Kidney epithelial cell (primary cell): ENCODE results near the gene ST6GALNAC3. TPM values are rescaled to one million over a fixed set of nuclear protein-coding genes. Genes with fewer than 3 reads are reported as not detected.

Experiments used
- DNase-seq: peaks from one replicate; pipeline ENCODE4 v3.0.0-alpha.2; 2010; ENCODE audit warnings: low read depth
- H3K27me3 ChIP-seq: 2 replicates; pipeline ENCODE4 v1.6.0; 2011; ENCODE audit warnings: low read length; ENCODE audit not compliant: control insufficient read depth, insufficient read depth
- H3K36me3 ChIP-seq: 2 replicates; pipeline ENCODE4 v1.5.1; 2011; ENCODE audit warnings: low read length; ENCODE audit not compliant: control insufficient read depth, insufficient read depth
- H3K4me3 ChIP-seq: 2 replicates; pipeline ENCODE4 v1.5.1; 2011; ENCODE audit warnings: low read depth, mild to moderate bottlenecking, control low read depth, low read length
- CTCF ChIP-seq: IDR thresholded peaks from 2 replicates; pipeline ENCODE4 v1.5.1; 2011; ENCODE audit warnings: mild to moderate bottlenecking, moderate library complexity, low read length, control low read depth, inconsistent platforms; ENCODE audit not compliant: insufficient read depth, poor library complexity, severe bottlenecking
- total RNA-seq: library from RNA; depleted of rRNA; stranded (reverse); fragments of >200 nt; gene quantifications from 2 replicates; pipeline ENCODE4 v1.2.3, GENCODE V29; 2015

ST6GALNAC3 gene
- total RNA-seq, 1 donor from 2014 or later = 4.1 TPM

DNA sequence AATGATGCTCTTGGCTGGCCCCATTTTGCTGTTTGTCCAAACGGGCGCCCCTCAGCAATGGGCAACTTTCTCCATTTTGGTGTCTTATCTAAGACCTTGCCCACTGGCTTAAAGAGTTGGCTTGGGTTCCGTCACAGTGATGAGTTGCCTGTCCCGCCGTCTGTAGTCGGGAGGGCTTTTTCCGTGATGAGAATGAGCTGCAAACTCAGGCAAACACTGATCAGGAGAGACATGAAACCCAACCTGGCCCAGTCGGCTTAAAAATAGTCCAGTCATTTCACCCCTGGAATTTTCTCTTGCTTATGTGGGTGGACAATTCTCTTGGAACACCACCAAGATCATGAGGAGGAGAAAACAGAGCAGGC lies 79.3 kb downstream of the ST6GALNAC3 start:
- no peak for TF ChIP-seq CTCF
- Histone ChIP-seq H3K36me3 (no peaks in the 10 kb centered on the region), H3K4me3 (no peak overlapping the region), H3K27me3 (no peaks in the 10 kb centered on the region)
- DNase-seq = no peak

- DNase-seq = peak; percentile 29
- H3K4me3 ChIP-seq = peak overlapping the region; percentile 1
- H3K27me3 ChIP-seq = no peaks in the 10 kb centered on the region
- peak; percentile 97 for TF ChIP-seq CTCF
- H3K36me3 ChIP-seq = no peaks in the 10 kb centered on the region
Observed at GRCh38 chr1:76154206-76154956, 79.8 kb downstream of the ST6GALNAC3 start.

- DNase-seq = no peak
- Histone ChIP-seq H3K27me3 (no peaks in the 10 kb centered on the region), H3K36me3 (no peaks in the 10 kb centered on the region), H3K4me3 (no peak overlapping the region)
- no peak for TF ChIP-seq CTCF
Observed at GRCh38 chr1:76156987-76157386, 82.4 kb downstream of the ST6GALNAC3 start.

DNA sequence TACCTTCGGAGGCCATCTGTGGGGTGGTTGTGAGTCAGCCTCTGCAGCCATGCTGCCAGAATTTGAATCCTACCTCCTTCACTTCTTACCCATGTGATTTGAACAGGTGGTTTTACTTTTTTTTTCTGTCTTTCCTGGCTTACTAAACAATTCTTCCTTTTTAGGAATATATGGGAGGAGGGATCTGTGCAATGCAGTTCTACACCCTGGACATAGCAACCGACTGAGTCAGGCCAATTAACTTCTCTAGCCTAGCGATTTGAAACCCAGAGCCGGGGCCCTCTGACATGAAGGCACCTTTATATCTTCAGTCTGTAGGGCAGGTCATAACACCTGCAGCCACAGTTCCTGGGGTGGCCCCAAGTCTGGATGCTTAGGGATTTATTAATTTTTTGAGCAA lies 83.6 kb downstream of the ST6GALNAC3 start:
- Histone ChIP-seq H3K27me3 (no peaks in the 10 kb centered on the region), H3K36me3 (no peaks in the 10 kb centered on the region), H3K4me3 (no peak overlapping the region)
- DNase-seq = peak; percentile 41
- no peak for TF ChIP-seq CTCF

DNA sequence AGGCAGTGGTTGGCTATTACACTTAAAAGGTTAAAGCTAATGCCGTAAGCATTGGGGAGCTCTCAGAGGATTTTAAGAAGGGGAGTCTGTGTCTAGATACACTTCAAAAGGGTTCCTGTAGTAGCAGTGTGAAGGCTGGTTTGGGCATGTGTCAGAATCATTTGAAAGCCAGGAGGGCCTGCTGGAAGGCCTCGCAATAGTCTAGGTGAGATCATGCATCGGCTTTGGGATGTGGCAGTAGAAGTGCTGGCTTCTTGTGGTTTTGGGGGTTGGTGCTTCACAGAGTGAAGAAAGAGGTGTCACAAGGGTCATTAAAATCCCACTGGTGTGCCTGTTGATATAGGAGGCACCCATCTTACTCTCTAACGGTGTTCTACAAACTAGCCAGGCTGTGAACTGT lies 85.7 kb downstream of the ST6GALNAC3 start:
- no peak for DNase-seq
- no peak for TF ChIP-seq CTCF
- Histone ChIP-seq H3K27me3 (no peaks in the 10 kb centered on the region), H3K4me3 (no peak overlapping the region), H3K36me3 (no peaks in the 10 kb centered on the region)

DNA sequence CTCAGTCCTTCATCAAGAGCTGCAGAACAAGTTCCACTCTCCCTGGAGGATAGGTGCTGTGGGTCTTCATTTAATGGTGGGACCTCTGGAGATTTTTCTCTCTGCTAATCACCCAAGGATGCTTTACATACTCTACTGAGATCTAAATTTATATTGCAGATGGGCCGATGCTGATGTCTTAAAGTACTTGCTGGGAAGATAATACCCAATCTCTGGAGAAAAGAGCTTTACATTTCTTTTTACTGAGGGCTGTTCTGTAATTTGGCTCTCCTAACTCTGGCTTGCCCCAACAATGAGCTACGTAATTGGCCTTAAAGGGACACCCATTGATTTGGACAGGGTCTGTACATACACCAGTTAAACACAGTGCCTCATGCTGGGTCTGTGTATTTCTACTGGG lies 86.9 kb downstream of the ST6GALNAC3 start:
- H3K36me3 ChIP-seq = no peaks in the 10 kb centered on the region
- H3K4me3 ChIP-seq = no peak overlapping the region
- H3K27me3 ChIP-seq = no peaks in the 10 kb centered on the region
- TF ChIP-seq CTCF = no peak
- DNase-seq = no peak
